HG02798 (cell line): Measurements from ENCODE around the gene ENOX1.

Source experiments
- ATAC-seq: cut with Tn5 transposase; IDR thresholded peaks from one replicate; pipeline ENCODE4 v1.9.1; 2021; ENCODE audit warnings: mild to moderate bottlenecking; ENCODE audit not compliant: unreplicated experiment, poor library complexity

The ENOX1 gene

GRCh38 chr13:43682701-43683100 lies 104.1 kb downstream of the ENOX1 start:
- ATAC-seq = no peak

- ATAC-seq = peak; percentile 98
These were observed 110.5 kb downstream of the ENOX1 start for GRCh38 chr13:43676320-43676719.

- ATAC-seq = no peak
These were observed 111.2 kb downstream of the ENOX1 start for GRCh38 chr13:43675577-43675976.

- no peak for ATAC-seq
These were observed 116.8 kb downstream of the ENOX1 start for GRCh38 chr13:43669964-43670363.

- no peak for ATAC-seq
These were observed 117.7 kb downstream of the ENOX1 start for GRCh38 chr13:43669101-43669500.

GRCh38 chr13:43666403-43666802 lies 120.4 kb downstream of the ENOX1 start:
- ATAC-seq = no peak

- ATAC-seq = no peak
These were observed 121.4 kb downstream of the ENOX1 start for GRCh38 chr13:43665388-43665787.

GRCh38 chr13:43664700-43665191 lies 122.0 kb downstream of the ENOX1 start:
- ATAC-seq = peak; percentile 50

GRCh38 chr13:43663474-43664090 lies 123.2 kb downstream of the ENOX1 start:
- ATAC-seq = no peak

GRCh38 chr13:43662976-43663375 lies 123.8 kb downstream of the ENOX1 start:
- ATAC-seq = no peak

GRCh38 chr13:43661161-43661830 lies 125.5 kb downstream of the ENOX1 start:
- no peak for ATAC-seq

GRCh38 chr13:43657485-43657884 lies 129.3 kb downstream of the ENOX1 start:
- ATAC-seq = peak; percentile 55

- ATAC-seq = no peak
These were observed 132.8 kb downstream of the ENOX1 start for GRCh38 chr13:43653980-43654379.

- ATAC-seq = no peak
These were observed 133.4 kb downstream of the ENOX1 start for GRCh38 chr13:43653395-43653794.

GRCh38 chr13:43652760-43653159 lies 134.0 kb downstream of the ENOX1 start:
- ATAC-seq = no peak

GRCh38 chr13:43650882-43651281 lies 135.9 kb downstream of the ENOX1 start:
- ATAC-seq = no peak

GRCh38 chr13:43648733-43649132 lies 138.0 kb downstream of the ENOX1 start:
- ATAC-seq = no peak

GRCh38 chr13:43647471-43647870 lies 139.3 kb downstream of the ENOX1 start:
- no peak for ATAC-seq

- ATAC-seq = no peak
These were observed 146.3 kb downstream of the ENOX1 start for GRCh38 chr13:43640476-43640875.

GRCh38 chr13:43631106-43631505 lies 155.7 kb downstream of the ENOX1 start:
- no peak for ATAC-seq

GRCh38 chr13:43629691-43630480 lies 156.9 kb downstream of the ENOX1 start:
- no peak for ATAC-seq
